ACHN (cell line): Measurements from ENCODE around the gene DDX6.
"Not testable (repeated sequence)": the region's sequence is repeated elsewhere in the genome, so short reads cannot be mapped to it uniquely, and the experiment has no call there.

Source experiments
- DNase-seq: peaks from one replicate; pipeline ENCODE4 v3.0.0-alpha.2; 2015
- in situ Hi-C: cut with HindIII; loops from 2 replicates; pipeline ENCODE4 v1.10.0; 2017; ENCODE audit warnings: low sequenced_read_pairs, low pct_ligation_motif_present, low pct_unique_long_range_greater_than_20kb

The DDX6 gene

DNA sequence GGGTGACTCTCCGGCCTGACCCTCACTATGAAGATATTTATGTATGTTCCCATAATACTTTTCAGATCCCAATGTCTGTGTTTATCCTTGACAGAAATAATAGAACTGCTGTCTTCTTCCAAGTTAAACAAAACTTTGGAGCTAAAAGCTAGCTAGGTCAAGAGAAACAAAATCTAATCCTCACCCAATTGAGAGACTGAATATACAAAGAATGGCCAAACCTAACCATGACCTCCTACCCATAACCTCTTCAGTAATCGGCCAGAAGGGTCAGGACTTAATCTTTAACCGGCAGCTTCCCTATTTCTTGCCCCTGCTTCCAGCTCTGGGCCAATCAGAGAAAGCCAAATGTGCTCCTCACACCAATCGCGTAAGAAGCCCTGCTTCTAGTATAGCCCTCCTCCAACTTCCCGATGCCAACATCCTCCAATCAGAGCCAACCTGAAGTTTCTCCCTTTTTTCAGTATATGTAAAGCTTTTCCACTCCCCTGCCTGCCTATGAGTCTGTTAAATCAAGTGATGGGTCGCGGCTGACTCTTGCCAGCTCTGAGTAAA is 1.7 kb upstream of the DDX6 start:
- in situ Hi-C loops = no loop called here

GRCh38 chr11:118791961-118792569 is 1.1 kb upstream of the DDX6 start:
- DNase-seq = peak; percentile 29

More for the DNA sequence above, 1.7 kb upstream of the DDX6 start:
- DNase-seq = peak; percentile 95

GRCh38 chr11:118790357-118791110 is 430 bp downstream of the DDX6 start:
- in situ Hi-C loops = no loop called here
- DNase-seq = peak; percentile 40

More at GRCh38 chr11:118791961-118792569, 1.1 kb upstream of the DDX6 start:
- in situ Hi-C loops = no loop called here

- DNase-seq = peak; percentile 17
These were observed 1.2 kb downstream of the DDX6 start for GRCh38 chr11:118789501-118790356.

GRCh38 chr11:118786657-118787056 is 4.3 kb downstream of the DDX6 start:
- in situ Hi-C loops = no loop called here
- DNase-seq = no peak

More at GRCh38 chr11:118789501-118790356, 1.2 kb downstream of the DDX6 start:
- in situ Hi-C loops = no loop called here

DNA sequence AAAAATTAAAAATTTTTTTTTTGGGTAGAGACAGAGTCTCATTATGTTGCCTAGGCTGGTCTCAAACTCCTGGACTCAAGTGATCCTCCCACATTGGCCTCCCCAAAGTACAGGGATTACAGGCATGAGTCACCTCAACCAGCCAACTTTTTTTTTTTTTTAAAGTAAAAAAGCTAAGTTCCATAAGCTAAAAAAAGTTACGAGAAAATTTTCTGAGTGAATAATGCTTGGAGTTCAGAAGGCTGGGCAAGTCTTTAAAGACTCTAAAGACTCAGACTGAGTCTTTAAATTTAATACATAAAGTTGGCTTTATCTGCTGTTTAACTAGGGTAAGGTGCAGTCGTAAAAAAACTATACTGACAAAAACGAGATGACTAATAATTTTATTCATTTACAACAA is 5.6 kb downstream of the DDX6 start:
- peak; percentile 6 for DNase-seq
- in situ Hi-C loops = no loop called here

GRCh38 chr11:118783724-118784495 is 7.1 kb downstream of the DDX6 start:
- in situ Hi-C loops = no loop called here
- no peak for DNase-seq

DNA sequence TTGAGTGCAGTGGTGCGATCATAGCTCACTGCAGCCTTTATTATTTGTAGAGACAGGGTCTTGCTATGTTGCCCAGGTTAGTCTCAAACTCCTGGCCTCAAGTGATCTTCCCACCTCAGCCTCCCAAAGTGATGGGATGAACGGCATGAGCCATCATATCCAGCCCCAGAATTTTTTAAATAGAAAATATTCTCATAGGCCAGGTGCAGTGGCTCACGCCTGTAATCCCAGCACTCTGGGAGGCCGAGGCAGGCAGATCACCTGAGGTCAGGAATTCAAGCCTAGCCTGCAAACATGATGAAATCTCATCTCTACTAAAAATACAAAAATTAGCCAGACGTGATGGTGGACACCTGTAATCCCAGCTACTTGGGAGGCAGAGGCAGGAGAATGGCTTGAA is 7.6 kb downstream of the DDX6 start:
- DNase-seq, in situ Hi-C loops: not testable (repeated sequence)

GRCh38 chr11:118778898-118779297 is 12.1 kb downstream of the DDX6 start:
- no peak for DNase-seq
- in situ Hi-C loops = no loop called here

- in situ Hi-C loops = no loop called here
- DNase-seq = no peak
These were observed 16.9 kb downstream of the DDX6 start for GRCh38 chr11:118774032-118774431.

DNA sequence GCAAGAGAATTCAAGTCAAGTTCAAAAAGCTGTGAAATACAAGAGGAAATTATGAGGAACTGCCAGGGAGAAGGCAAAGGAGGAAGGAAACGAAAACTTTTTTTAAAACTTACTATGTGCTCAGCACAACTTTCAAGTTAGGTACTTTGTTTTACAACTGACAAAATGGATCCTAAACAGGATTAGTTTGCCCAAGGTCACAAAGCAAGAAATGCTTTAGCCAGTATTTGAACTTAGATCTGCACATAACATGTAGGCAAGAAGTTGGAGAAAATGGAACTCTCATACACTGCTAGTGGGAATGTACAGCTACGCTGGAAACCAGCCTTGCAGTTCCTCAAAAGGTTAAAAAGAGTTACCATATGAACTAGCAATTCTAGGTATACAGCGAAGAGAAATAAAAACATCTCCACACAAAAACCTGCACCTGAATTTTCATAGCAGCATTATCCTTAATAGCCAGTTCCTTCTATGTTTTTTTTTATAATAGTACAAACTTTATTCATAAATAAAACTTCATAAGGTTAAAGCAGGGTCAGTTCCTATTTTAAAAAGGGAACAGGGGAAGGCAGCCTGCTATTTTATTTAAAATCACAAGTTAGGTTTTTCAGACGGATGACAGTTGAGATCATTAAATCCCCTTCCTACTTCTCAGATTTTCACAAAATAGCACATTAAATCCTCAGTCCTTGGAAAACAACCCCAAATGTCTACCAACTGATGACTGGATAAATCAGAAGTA is 19.2 kb downstream of the DDX6 start:
- in situ Hi-C loops = no loop called here
- DNase-seq = no peak

DNA sequence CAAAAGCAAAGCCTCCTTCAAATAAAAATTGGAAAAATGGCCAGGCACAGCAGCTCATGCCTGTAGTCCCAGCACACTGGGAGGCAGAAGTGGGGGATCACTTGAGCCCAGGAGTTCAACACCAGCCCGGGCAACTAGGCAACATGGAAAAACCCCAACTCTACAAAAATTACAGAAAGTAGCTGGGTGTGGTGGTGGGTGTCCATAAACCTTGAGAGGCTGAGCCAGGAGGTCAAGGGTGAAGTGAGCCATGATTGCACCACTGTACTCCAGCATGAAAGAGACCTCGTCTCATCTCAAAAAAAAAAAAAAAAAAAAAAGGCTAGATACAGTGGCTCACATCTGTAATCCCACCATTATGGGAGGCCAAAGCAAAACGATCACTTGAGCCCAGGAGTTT is 22.3 kb downstream of the DDX6 start:
- DNase-seq = no peak
- in situ Hi-C loops = no loop called here

DNA sequence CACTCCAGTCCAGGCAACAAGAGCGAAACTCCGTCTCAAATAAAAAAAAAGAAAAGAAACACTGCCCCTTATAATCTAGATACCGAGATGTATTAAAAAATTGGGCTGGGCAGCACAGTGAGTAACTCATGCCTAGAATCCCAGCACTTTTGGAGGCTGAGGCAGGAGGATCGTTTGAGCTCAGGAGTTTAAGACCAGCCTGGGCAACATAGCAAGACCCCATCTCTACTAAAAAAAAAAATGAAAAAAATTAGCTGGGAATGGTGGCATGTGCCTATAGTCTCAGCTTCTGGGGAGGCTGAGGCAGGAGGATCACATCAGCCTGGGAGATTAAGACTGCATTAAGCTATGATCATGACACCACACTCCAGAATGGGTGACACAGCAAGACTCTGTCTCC is 24.9 kb downstream of the DDX6 start:
- DNase-seq = no peak
- in situ Hi-C loops = no loop called here

GRCh38 chr11:118765095-118765691 is 25.8 kb downstream of the DDX6 start:
- DNase-seq, in situ Hi-C loops: not testable (repeated sequence)

DNA sequence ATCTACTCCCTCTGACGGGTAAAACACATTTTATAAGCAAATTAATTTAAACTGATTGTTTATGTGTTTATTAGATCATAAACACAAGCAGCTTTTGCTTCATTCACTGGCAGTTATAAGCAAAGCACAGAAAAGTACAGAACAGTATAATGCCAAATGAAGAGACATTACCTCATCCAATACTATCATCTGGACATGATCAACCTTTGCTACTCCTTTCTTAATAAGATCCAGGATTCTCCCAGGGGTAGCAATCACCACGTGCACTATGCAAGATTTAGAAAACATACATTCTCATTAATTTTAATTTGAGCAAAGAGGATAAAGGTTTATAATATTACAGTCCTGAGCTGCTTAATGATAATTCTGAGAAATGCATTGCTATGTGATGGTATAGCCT is 27.9 kb downstream of the DDX6 start:
- no peak for DNase-seq
- in situ Hi-C loops = no loop called here

- DNase-seq, in situ Hi-C loops: not testable (repeated sequence)
These were observed 29.0 kb downstream of the DDX6 start for GRCh38 chr11:118761981-118762380.

GRCh38 chr11:118757876-118758399 is 33.0 kb downstream of the DDX6 start:
- no peak for DNase-seq
- in situ Hi-C loops = no loop called here
